Lower leg skin (tissue), 4 donors: ENCODE data around the gene APOL2. TPM values are rescaled to one million over a fixed set of nuclear protein-coding genes. Genes with fewer than 3 reads are reported as not detected.
"Not testable (repeated sequence)": the region's sequence is repeated elsewhere in the genome, so short reads cannot be mapped to it uniquely, and the experiment has no call there.

Source experiments
- DNase-seq, 2 donors: peaks; one replicate each; pipeline ENCODE4 v3.0.0-alpha.2; 2019; ENCODE audit warnings: low spot score in 2 of 2
- H3K4me3 ChIP-seq: fragments of 200-600 bp; sonication (generic); 2 replicates; pipeline ENCODE4 v1.5.1; 2017; ENCODE audit warnings: mild to moderate bottlenecking, low read depth; ENCODE audit not compliant: poor library complexity, severe bottlenecking
- CTCF ChIP-seq, 3 donors: fragments of 450-650 bp; IDR thresholded peaks; one replicate each; pipeline ENCODE4 v1.5.1; 2016; ENCODE audit warnings: antibody characterized with exemption in 3 of 3, mild to moderate bottlenecking in 3 of 3, moderate library complexity in 2 of 3
- POLR2A ChIP-seq, 2 donors: fragments of 450-650 bp; IDR thresholded peaks; one replicate each; pipeline ENCODE4 v1.6.1; 2016 to 2017; ENCODE audit warnings: antibody characterized with exemption in 2 of 2, mild to moderate bottlenecking in 1 of 2, moderate library complexity in 1 of 2
- WGBS, 2 donors: methylation state at CpG; one replicate each; pipeline ENCODE4 v1.1.5; 2018; 5-methylcytosine and 5-hydroxymethylcytosine counted together
- intact Hi-C: fragments of 100-400 bp; cut with DNase I; formaldehyde crosslinking; loops from one replicate; pipeline ENCODE4 v1.15.0; 2023; ENCODE audit warnings: low total_unique reads
- total RNA-seq, 4 donors: library from RNA; depleted of rRNA; stranded (reverse); fragments of >200 nt; gene quantifications; one replicate each; pipeline ENCODE4 v1.1.0, GENCODE V29; 2016

APOL2 gene
- total RNA-seq, 4 donors from 2014 or later: 14.2 to 24.8 (median 20.0) TPM

- DNase-seq: no peak
- TF ChIP-seq POLR2A (IDR thresholded peaks at IDR 0.05) (no peak), CTCF (IDR thresholded peaks at IDR 0.05) (no peak)
- intact Hi-C loops: no loop called here
- no peak overlapping the region for H3K4me3 ChIP-seq
- WGBS, 2 donors: 83 to 91% methylated on average over 1 of the region's 1 CpG
Measured at GRCh38 chr22:36206255-36206654, 33.1 kb downstream of the APOL2 start.

GRCh38 chr22:36205573-36205972, 33.8 kb downstream of the APOL2 start:
- intact Hi-C loops: not testable (repeated sequence)
- 91 to 95% methylated on average over 5 of the region's 5 CpGs for WGBS, 2 donors

GRCh38 chr22:36204632-36205015, 34.7 kb downstream of the APOL2 start:
- intact Hi-C loops: no loop called here
- DNase-seq: no peak
- no peak overlapping the region for H3K4me3 ChIP-seq
- no peak for TF ChIP-seq CTCF (IDR thresholded peaks at IDR 0.05)
- no peak for TF ChIP-seq POLR2A (IDR thresholded peaks at IDR 0.05)
- WGBS, 2 donors: 76 to 81% methylated on average over 6 of the region's 6 CpGs

More at GRCh38 chr22:36205573-36205972, 33.8 kb downstream of the APOL2 start:
- DNase-seq, H3K4me3 ChIP-seq: not testable (repeated sequence)

- TF ChIP-seq CTCF (IDR thresholded peaks at IDR 0.05) (no peak), POLR2A (IDR thresholded peaks at IDR 0.05) (no peak)
- 78 to 80% methylated on average over 8 of the region's 8 CpGs for WGBS, 2 donors
- no peak for DNase-seq
- intact Hi-C loops: no loop called here
- H3K4me3 ChIP-seq: no peak overlapping the region
Measured at GRCh38 chr22:36204001-36204631, 35.2 kb downstream of the APOL2 start.

GRCh38 chr22:36203441-36203840, 35.9 kb downstream of the APOL2 start:
- DNase-seq, H3K4me3 ChIP-seq, intact Hi-C loops: not testable (repeated sequence)
- 50 to 59% methylated on average over 7 of the region's 7 CpGs for WGBS, 2 donors

- intact Hi-C loops, H3K4me3 ChIP-seq, DNase-seq: not testable (repeated sequence)
- 35 to 50% methylated on average over 8 of the region's 8 CpGs for WGBS, 2 donors
Measured at GRCh38 chr22:36202906-36203305, 36.4 kb downstream of the APOL2 start.

GRCh38 chr22:36201630-36202319, 37.6 kb downstream of the APOL2 start, which contains the start of gene APOL4:
Gene APOL4 (minus strand): TSS chr22:36201809. CDS start chr22:36201734, 75 bp downstream.
- no peak within 1 kb of the TSS for H3K4me3 ChIP-seq

GRCh38 chr22:36201025-36201424, 38.3 kb downstream of the APOL2 start:
- intact Hi-C loops, H3K4me3 ChIP-seq, DNase-seq: not testable (repeated sequence)
- WGBS, 2 donors: 63% methylated on average over 1 of the region's 5 CpGs; no CpG with 5 or more reads in 1 of the 2 donors

More at GRCh38 chr22:36201630-36202319, 37.6 kb downstream of the APOL2 start, which contains the start of gene APOL4:
- TF ChIP-seq POLR2A (IDR thresholded peaks at IDR 0.05) (no peak), CTCF (IDR thresholded peaks at IDR 0.05) (no peak)
- 42 to 47% methylated on average over 8 to 13 of the region's 13 CpGs for WGBS, 2 donors
- DNase-seq: peak; percentile 55 to 94
- intact Hi-C loops: no loop called here
